ENCODE measurements around the gene UROS. TPM values are rescaled to one million over a fixed set of nuclear protein-coding genes. Genes with fewer than 3 reads are reported as not detected.

Gene UROS
- total RNA-seq, 4 donors from 2014 or later: 29.7 to 46.5 (median 36.4) TPM

DNA sequence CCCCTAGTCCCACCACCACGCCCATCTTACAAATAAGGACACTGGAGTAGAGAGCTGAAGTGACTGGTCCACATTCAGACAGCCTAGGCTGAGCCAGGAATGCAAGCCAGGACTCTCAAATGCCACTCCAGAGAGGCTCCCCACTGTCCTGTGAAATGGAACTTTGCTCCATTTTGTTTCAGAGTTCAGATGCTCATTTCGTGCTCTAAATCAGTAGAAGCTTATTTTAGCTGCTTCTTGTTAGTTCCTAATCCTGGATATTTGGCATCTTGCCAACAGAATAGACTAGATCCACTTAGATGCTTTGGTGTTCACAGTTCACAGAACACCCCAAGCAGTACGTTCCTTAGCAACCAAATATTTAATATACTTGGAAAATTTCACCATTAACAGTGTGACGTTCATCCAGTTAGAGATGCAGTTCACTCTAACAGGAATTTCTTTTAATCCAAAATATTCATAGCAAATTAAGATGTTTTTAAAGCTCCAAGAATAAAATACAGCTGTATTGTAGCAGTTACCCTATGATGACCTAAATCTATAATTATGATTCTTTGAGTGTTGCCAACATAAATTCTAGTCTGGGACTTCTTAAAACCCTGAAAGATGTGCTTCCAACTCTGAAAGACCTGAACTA, 54.7 kb downstream of the UROS start:
- H3K27ac ChIP-seq (replicated peaks in 1 of 4): peak overlapping the region; percentile 60 to 75 (median 67)
- H3K36me3 ChIP-seq: peaks cover 14 to 33% (median 23%) of the 10 kb centered on the region in 4 donors
- intact Hi-C loops (cut with DNase I): no loop called here
- no peak for DNase-seq (ENCODE audit: extremely low spot score)
- H3K4me1 ChIP-seq: peaks cover 4 to 27% (median 20%) of the 10 kb centered on the region in 4 donors
- H3K9me3 ChIP-seq: no peaks in the 10 kb centered on the region
- TF ChIP-seq EP300 (IDR thresholded peaks at IDR 0.05): no peak
- TF ChIP-seq POLR2AphosphoS5 (IDR thresholded peaks at IDR 0.05): peak in 1 of 2 donors; percentile 57
- no peak overlapping the region for H3K4me3 ChIP-seq
- WGBS: 27% methylated on average over 4 of the region's 4 CpGs
- H3K27me3 ChIP-seq: no peaks in the 10 kb centered on the region

DNA sequence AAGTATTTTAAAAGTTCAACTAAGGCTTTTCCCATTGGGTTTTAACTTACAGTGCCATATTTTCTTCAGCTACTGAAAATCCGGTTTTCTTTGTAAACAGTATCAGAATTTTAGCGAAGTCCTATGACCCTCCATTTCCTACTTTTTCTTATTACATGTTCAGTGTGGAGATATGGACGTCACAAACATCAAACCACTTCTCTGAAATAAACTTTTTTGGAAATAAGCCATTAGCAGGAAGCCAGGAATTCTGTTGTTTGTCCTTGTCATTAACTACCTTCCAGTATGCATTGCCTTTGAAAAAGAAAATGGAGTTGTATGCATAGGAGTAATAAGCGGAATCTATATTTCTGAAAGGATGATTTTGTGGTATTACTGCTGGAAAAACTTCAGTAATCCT, 56.5 kb downstream of the UROS start:
- Histone ChIP-seq H3K9me3 (no peaks in the 10 kb centered on the region), H3K27ac (replicated peaks in 1 of 4) (peak overlapping the region in 1 of 4 donors; percentile 5), H3K36me3 (peaks cover 19 to 51% (median 36%) of the 10 kb centered on the region in 4 donors), H3K4me1 (peaks cover 4 to 27% (median 20%) of the 10 kb centered on the region in 4 donors), H3K27me3 (no peaks in the 10 kb centered on the region), H3K4me3 (no peak overlapping the region)
- no peak for DNase-seq (ENCODE audit: extremely low spot score)
- intact Hi-C loops (cut with DNase I): no loop called here
- TF ChIP-seq, protein P1, sequence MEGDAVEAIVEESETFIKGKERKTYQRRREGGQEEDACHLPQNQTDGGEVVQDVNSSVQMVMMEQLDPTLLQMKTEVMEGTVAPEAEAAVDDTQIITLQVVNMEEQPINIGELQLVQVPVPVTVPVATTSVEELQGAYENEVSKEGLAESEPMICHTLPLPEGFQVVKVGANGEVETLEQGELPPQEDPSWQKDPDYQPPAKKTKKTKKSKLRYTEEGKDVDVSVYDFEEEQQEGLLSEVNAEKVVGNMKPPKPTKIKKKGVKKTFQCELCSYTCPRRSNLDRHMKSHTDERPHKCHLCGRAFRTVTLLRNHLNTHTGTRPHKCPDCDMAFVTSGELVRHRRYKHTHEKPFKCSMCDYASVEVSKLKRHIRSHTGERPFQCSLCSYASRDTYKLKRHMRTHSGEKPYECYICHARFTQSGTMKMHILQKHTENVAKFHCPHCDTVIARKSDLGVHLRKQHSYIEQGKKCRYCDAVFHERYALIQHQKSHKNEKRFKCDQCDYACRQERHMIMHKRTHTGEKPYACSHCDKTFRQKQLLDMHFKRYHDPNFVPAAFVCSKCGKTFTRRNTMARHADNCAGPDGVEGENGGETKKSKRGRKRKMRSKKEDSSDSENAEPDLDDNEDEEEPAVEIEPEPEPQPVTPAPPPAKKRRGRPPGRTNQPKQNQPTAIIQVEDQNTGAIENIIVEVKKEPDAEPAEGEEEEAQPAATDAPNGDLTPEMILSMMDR (IDR thresholded peaks at IDR 0.05): no peak
- TF ChIP-seq POLR2A (IDR thresholded peaks at IDR 0.05; ENCODE audit: low read depth) (no peak), EP300 (IDR thresholded peaks at IDR 0.05) (no peak), POLR2AphosphoS5 (IDR thresholded peaks at IDR 0.05) (no peak)
- 84% methylated on average over 4 of the region's 4 CpGs for WGBS

DNA sequence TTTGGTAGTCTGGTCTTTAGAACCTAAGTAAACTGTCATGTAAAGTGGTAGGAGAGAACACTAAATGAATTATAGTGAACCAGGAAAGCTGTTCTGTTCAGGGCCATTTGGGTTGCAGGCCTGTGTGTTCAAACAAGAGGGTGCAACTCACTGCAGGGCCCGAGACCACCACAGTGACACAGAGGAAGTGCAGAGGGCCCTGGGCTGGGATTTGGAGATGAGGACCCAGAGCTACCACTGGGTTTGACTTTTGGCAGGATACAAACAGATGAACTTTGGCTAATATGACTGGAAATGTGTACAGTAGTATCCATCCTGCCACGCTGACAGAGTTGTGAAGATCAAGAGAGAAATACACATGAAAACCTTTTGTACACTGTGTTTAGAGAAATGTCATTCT, 57.2 kb downstream of the UROS start:
- Histone ChIP-seq H3K27me3 (no peaks in the 10 kb centered on the region), H3K36me3 (peaks cover 19 to 58% (median 39%) of the 10 kb centered on the region in 4 donors), H3K4me1 (peaks cover 4 to 27% (median 20%) of the 10 kb centered on the region in 4 donors), H3K4me3 (no peak overlapping the region), H3K9me3 (no peaks in the 10 kb centered on the region), H3K27ac (replicated peaks in 1 of 4) (peak overlapping the region in 1 of 4 donors; percentile 5)
- WGBS: 83% methylated on average over 2 of the region's 2 CpGs
- peak; percentile 68 for DNase-seq (ENCODE audit: extremely low spot score)
- TF ChIP-seq POLR2AphosphoS5 (IDR thresholded peaks at IDR 0.05): no peak
- TF ChIP-seq, protein P1 (IDR thresholded peaks at IDR 0.05): no peak
- TF ChIP-seq EP300 (IDR thresholded peaks at IDR 0.05): no peak
- TF ChIP-seq POLR2A (IDR thresholded peaks at IDR 0.05; ENCODE audit: low read depth): no peak
- intact Hi-C loops (cut with DNase I): no loop called here

DNA sequence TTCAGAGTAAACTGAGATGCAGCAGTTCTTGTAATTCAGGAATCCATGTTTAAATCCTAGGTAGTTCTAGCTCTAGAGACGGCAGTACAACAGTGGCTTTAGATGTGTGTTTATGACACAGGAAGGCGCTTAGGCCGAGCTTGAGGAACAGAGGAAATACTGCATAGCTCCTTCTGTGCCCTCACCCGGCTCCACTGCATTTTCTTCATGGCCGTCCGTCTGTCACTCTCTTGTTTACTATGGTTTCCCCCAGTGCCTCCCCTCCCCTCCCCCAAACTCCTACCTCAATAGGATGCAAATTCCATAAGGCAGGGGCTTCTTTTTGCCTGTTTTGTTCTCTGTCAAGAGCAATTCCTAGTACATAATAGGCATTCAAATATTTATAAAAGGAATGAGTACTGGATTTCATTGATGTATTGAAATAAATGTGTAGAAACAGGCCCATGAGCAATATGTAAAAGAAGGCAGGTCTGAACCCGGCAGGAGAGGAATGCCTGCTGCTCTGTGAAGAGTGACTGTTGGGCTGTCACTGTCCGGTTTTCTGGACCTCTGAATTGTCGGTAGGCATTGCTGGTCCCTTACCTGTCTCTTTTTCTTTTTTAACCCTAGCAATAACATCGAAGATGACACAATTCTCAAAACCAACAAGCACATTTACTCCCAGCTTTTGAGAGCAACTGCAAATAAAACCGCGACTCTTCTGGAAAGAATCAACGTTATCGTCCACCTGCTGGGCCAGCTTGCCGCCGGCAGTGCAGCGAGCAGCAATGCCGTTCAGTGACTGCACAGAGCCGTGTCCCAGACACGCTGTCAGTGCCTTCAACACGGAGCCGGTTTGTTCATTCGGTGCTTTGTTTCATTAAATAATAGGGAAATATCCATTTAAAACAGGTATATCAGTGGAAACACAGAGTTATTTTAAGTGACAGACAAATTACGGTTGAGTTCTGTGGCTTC, 60.1 kb downstream of the UROS start:
- TF ChIP-seq POLR2A (IDR thresholded peaks at IDR 0.05; ENCODE audit: low read depth): no peak
- TF ChIP-seq EP300 (IDR thresholded peaks at IDR 0.05): no peak
- TF ChIP-seq, protein P1 (IDR thresholded peaks at IDR 0.05): no peak
- no peak for TF ChIP-seq POLR2AphosphoS5 (IDR thresholded peaks at IDR 0.05)
- peak; percentile 34 for DNase-seq (ENCODE audit: extremely low spot score)
- H3K4me3 ChIP-seq: no peak overlapping the region
- intact Hi-C loops (cut with DNase I): no loop called here
- 90% methylated on average over 22 of the region's 24 CpGs for WGBS
- peaks cover 0 to 10% (median 5%) of the 10 kb centered on the region in 4 donors for H3K4me1 ChIP-seq
- no peaks in the 10 kb centered on the region for H3K9me3 ChIP-seq
- H3K27ac ChIP-seq (replicated peaks in 1 of 4): no peak overlapping the region
- H3K27me3 ChIP-seq: no peaks in the 10 kb centered on the region
- H3K36me3 ChIP-seq: peaks cover 33 to 81% (median 63%) of the 10 kb centered on the region in 4 donors

DNA sequence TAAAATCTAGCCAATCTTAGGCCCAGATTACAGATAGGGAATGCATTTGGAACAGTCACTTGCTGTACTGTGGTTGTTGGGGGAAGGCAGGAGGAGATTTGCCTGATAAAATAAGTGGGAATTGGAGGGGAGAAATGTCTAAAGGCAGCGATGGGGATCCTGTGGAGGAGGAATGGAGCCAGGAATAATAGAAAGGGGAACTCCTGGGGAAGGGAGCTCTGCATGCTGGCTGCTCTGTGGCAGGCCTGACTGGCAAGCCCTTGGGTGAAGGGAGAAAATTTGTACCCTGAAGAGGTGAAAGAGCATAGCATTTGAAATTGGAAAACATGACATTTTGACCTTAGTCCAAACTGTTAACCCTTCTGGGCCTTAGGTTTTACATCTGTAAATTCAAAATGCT, 61.1 kb downstream of the UROS start:
- 50% methylated on average over 1 of the region's 1 CpG for WGBS
- Histone ChIP-seq H3K36me3 (peaks cover 38 to 91% (median 70%) of the 10 kb centered on the region in 4 donors), H3K27ac (replicated peaks in 1 of 4) (no peak overlapping the region), H3K9me3 (no peaks in the 10 kb centered on the region), H3K4me3 (no peak overlapping the region), H3K4me1 (peaks cover 0 to under 1% (median 0%) of the 10 kb centered on the region in 4 donors), H3K27me3 (no peaks in the 10 kb centered on the region)
- DNase-seq (ENCODE audit: extremely low spot score): peak; percentile 57
- TF ChIP-seq, protein P1 (IDR thresholded peaks at IDR 0.05): no peak
- no peak for TF ChIP-seq POLR2AphosphoS5 (IDR thresholded peaks at IDR 0.05)
- TF ChIP-seq POLR2A (IDR thresholded peaks at IDR 0.05; ENCODE audit: low read depth): no peak
- intact Hi-C loops (cut with DNase I): no loop called here
